ENCODE measurements around the gene RSAD2. TPM values are rescaled to one million over a fixed set of nuclear protein-coding genes. Genes with fewer than 3 reads are reported as not detected.

RSAD2 gene
- total and polyA plus RNA-seq, 2 of the 4 experiments (the other 2 are of a cell fraction), result not detected

- peak within 1 kb of the TSS; percentile 81 for H3K4me2 ChIP-seq (ENCODE audit: low read depth, low read length)
- ATAC-seq (ENCODE audit: low read depth) (peak; percentile 74), DNase-seq (peak; percentile 9)
- peaks cover 2% of the 10 kb centered on the region; the same call in 1 of the 2 replicates for H3K4me1 ChIP-seq (ENCODE audit: control insufficient read depth, insufficient read depth, low read length)
- H2AFZ ChIP-seq (replicated peaks; ENCODE audit: low read length, poor library complexity), result peak within 1 kb of the TSS; percentile 85
- H3K18ac ChIP-seq (ENCODE audit: low read depth, low read length), result no peak within 1 kb of the TSS
- H3K4me3 ChIP-seq (ENCODE audit: insufficient read depth, low read depth, low read length), result peak within 1 kb of the TSS; percentile 61
- no TSS peak for BruUV-seq (replicated peaks)
- no peak within 1 kb of the TSS for H3K14ac ChIP-seq (replicated peaks; ENCODE audit: low read depth, low read length)
- H4K20me1 ChIP-seq (ENCODE audit: insufficient read depth, low read length), result no peaks in the 10 kb centered on the region
- no peaks in the 10 kb centered on the region for H3K9me3 ChIP-seq (ENCODE audit: control insufficient read depth, insufficient read depth, low read length)
- H4K5ac ChIP-seq (ENCODE audit: low read depth, low read length), result no peak within 1 kb of the TSS
- H3K36me3 ChIP-seq (ENCODE audit: control insufficient read depth, insufficient read depth, low read length), result no peaks in the 10 kb centered on the region
- H3K4ac ChIP-seq (ENCODE audit: low read depth, low read length), result no peak within 1 kb of the TSS
- dilution Hi-C loops (cut with HindIII; ENCODE audit: low sequenced_read_pairs, unreplicated experiment) (no loop called here), intact Hi-C loops (cut with micrococcal nuclease) (no loop called here), in situ Hi-C loops (cut with MboI; ENCODE audit: low sequenced_read_pairs) (no loop called here)
- no peak within 1 kb of the TSS for H2AK9ac ChIP-seq (replicated peaks; ENCODE audit: low read depth, low read length, poor library complexity)
- no peak within 1 kb of the TSS for H3K9ac ChIP-seq (ENCODE audit: low read depth, low read length)
- H2AK5ac ChIP-seq (ENCODE audit: low read depth, low read length), result no peak within 1 kb of the TSS
- WGBS, 2 experiments (ENCODE audit: extremely low coverage in 2 of 2, insufficient read length in 1 of 2), result 0% methylated on average over 24 of the region's 115 CpGs; no CpG with 5 or more reads in 1 of the 2 experiments
- POLR2A ChIA-PET (ENCODE audit: unreplicated experiment), result no interaction called here
- no peaks in the 10 kb centered on the region for H3K9me1 ChIP-seq (ENCODE audit: insufficient read depth, low read length)
- TF ChIP-seq CEBPB (IDR thresholded peaks at IDR 0.05; ENCODE audit: low read depth, low read length), result no peak
- TF ChIP-seq FOS (IDR thresholded peaks at IDR 0.05; ENCODE audit: low read depth, low read length), result no peak
- TF ChIP-seq BHLHE40 (IDR thresholded peaks at IDR 0.05; ENCODE audit: low read depth, low read length), result no peak
- no peak for TF ChIP-seq RAD21 (IDR thresholded peaks at IDR 0.05; ENCODE audit: low read length)
- no peak for TF ChIP-seq MAZ (IDR thresholded peaks at IDR 0.05; ENCODE audit: borderline replicate concordance, low read depth, low read length)
- TF ChIP-seq POLR2A (IDR thresholded peaks at IDR 0.05; ENCODE audit: low read depth, low read length), result no peak
- TF ChIP-seq NFE2L2 (IDR thresholded peaks at IDR 0.05; ENCODE audit: low read depth, low read length), result no peak
- TF ChIP-seq MXI1 (IDR thresholded peaks at IDR 0.05; ENCODE audit: borderline replicate concordance, low read depth, low read length), result no peak
- TF ChIP-seq CHD1 (IDR thresholded peaks at IDR 0.05; ENCODE audit: low read depth, low read length), result no peak
- TF ChIP-seq CTCF (conservative IDR thresholded peaks at IDR 0.05; ENCODE audit: low read depth, low read length), result no peak
- no peak within 1 kb of the TSS for H2BK5ac ChIP-seq (ENCODE audit: low read depth, low read length, poor library complexity, severe bottlenecking)
- H3K79me1 ChIP-seq (ENCODE audit: low read depth in 1 of 2, low read length in 2 of 2), result no peaks in the 10 kb centered on the region
- H3K56ac ChIP-seq (ENCODE audit: extremely low read depth, insufficient read depth, low read length), result no peak within 1 kb of the TSS
- H4K8ac ChIP-seq (ENCODE audit: low read depth in 2 of 2, low read length in 2 of 2), result no peak within 1 kb of the TSS
- peaks cover 12% of the 10 kb centered on the region for H3K27me3 ChIP-seq (ENCODE audit: control insufficient read depth, insufficient read depth, low read length)
- H3K27ac ChIP-seq (ENCODE audit: insufficient read depth, low read length), result no peak within 1 kb of the TSS
- no peak within 1 kb of the TSS for H2BK15ac ChIP-seq (ENCODE audit: low read depth, low read length)
- H4K91ac ChIP-seq (ENCODE audit: insufficient read depth, low read depth, low read length), result no peak within 1 kb of the TSS
- CTCF ChIA-PET, result no interaction called here
- no peak within 1 kb of the TSS for H3K23ac ChIP-seq (ENCODE audit: low read depth, low read length)
- H2BK120ac ChIP-seq (ENCODE audit: low read depth, low read length), result no peak within 1 kb of the TSS
- no peak within 1 kb of the TSS for H2BK20ac ChIP-seq (ENCODE audit: low read depth, low read length)
Observed at GRCh38 chr2:6865346-6866274, 12.0 kb upstream of the RSAD2 start, which contains the start of gene CMPK2. TSS of gene CMPK2 (minus strand) at chr2:6865907. CDS start at chr2:6865696, 211 bp downstream.

All from IMR-90 (cell line).